Measurements from ENCODE around the gene DLGAP4.

- TF ChIP-seq EZH2phosphoT487 (conservative IDR thresholded peaks at IDR 0.05; ENCODE audit: low read length) = no peak
- TF ChIP-seq, protein P1, sequence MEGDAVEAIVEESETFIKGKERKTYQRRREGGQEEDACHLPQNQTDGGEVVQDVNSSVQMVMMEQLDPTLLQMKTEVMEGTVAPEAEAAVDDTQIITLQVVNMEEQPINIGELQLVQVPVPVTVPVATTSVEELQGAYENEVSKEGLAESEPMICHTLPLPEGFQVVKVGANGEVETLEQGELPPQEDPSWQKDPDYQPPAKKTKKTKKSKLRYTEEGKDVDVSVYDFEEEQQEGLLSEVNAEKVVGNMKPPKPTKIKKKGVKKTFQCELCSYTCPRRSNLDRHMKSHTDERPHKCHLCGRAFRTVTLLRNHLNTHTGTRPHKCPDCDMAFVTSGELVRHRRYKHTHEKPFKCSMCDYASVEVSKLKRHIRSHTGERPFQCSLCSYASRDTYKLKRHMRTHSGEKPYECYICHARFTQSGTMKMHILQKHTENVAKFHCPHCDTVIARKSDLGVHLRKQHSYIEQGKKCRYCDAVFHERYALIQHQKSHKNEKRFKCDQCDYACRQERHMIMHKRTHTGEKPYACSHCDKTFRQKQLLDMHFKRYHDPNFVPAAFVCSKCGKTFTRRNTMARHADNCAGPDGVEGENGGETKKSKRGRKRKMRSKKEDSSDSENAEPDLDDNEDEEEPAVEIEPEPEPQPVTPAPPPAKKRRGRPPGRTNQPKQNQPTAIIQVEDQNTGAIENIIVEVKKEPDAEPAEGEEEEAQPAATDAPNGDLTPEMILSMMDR (IDR thresholded peaks at IDR 0.05; ENCODE audit: insufficient read depth, low read length, poor library complexity, severe bottlenecking) = no peak
Observed at GRCh38 chr20:36366623-36367369, 60.7 kb downstream of the DLGAP4 start.
